NCI-H1436 (cell line): ENCODE measurements around the gene RIGI.
"Not testable (repeated sequence)": the region's sequence is repeated elsewhere in the genome, so short reads cannot be mapped to it uniquely, and the experiment has no call there.

Experiments used
- DNase-seq: peaks from one replicate; lab custom pipeline; 2025; lab: John Stamatoyannopoulos, UW

Gene RIGI

GRCh38 chr9:32526707-32527048, 682 bp upstream of the RIGI start:
- no peak for DNase-seq

GRCh38 chr9:32525709-32526030, 326 bp downstream of the RIGI start:
- no peak for DNase-seq

- DNase-seq = no peak
Measured at GRCh38 chr9:32524892-32525708, 896 bp downstream of the RIGI start.

GRCh38 chr9:32524558-32524891, 1.5 kb downstream of the RIGI start:
- not testable (repeated sequence) for DNase-seq

- DNase-seq = no peak
Measured at GRCh38 chr9:32523910-32524309, 2.1 kb downstream of the RIGI start.

GRCh38 chr9:32518276-32518675, 7.7 kb downstream of the RIGI start:
- no peak for DNase-seq

GRCh38 chr9:32516241-32516640, 9.8 kb downstream of the RIGI start:
- no peak for DNase-seq

- DNase-seq = no peak
Measured at GRCh38 chr9:32508728-32509127, 17.3 kb downstream of the RIGI start.

GRCh38 chr9:32503008-32503407, 23.0 kb downstream of the RIGI start:
- no peak for DNase-seq

- no peak for DNase-seq
Measured at GRCh38 chr9:32502464-32502863, 23.5 kb downstream of the RIGI start.

- no peak for DNase-seq
Measured at GRCh38 chr9:32501868-32502267, 24.1 kb downstream of the RIGI start.

GRCh38 chr9:32500768-32501167, 25.2 kb downstream of the RIGI start:
- no peak for DNase-seq

GRCh38 chr9:32497921-32498320, 28.1 kb downstream of the RIGI start:
- no peak for DNase-seq

- no peak for DNase-seq
Measured at GRCh38 chr9:32490601-32491000, 35.4 kb downstream of the RIGI start.

- DNase-seq = no peak
Measured at GRCh38 chr9:32487981-32488380, 38.0 kb downstream of the RIGI start.

- DNase-seq = no peak
Measured at GRCh38 chr9:32486839-32487562, 39.0 kb downstream of the RIGI start.

GRCh38 chr9:32483343-32483742, 42.7 kb downstream of the RIGI start:
- DNase-seq = no peak
